ENCODE data around the gene SUPT3H.
A peak's percentile ranks its signal among the peaks of the same experiment; 100 is the strongest.

The SUPT3H gene

GRCh38 chr6:44808148-44808547 is 569.6 kb downstream of the SUPT3H start:
- no peak overlapping the region for H3K4me3 ChIP-seq (ENCODE audit: low read depth, low read length)
- TF ChIP-seq, protein P1, sequence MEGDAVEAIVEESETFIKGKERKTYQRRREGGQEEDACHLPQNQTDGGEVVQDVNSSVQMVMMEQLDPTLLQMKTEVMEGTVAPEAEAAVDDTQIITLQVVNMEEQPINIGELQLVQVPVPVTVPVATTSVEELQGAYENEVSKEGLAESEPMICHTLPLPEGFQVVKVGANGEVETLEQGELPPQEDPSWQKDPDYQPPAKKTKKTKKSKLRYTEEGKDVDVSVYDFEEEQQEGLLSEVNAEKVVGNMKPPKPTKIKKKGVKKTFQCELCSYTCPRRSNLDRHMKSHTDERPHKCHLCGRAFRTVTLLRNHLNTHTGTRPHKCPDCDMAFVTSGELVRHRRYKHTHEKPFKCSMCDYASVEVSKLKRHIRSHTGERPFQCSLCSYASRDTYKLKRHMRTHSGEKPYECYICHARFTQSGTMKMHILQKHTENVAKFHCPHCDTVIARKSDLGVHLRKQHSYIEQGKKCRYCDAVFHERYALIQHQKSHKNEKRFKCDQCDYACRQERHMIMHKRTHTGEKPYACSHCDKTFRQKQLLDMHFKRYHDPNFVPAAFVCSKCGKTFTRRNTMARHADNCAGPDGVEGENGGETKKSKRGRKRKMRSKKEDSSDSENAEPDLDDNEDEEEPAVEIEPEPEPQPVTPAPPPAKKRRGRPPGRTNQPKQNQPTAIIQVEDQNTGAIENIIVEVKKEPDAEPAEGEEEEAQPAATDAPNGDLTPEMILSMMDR (IDR thresholded peaks at IDR 0.05; ENCODE audit: control insufficient read depth, extremely low read depth, insufficient read depth), result no peak
- DNase-seq (ENCODE audit: low read depth), result no peak

- TF ChIP-seq, protein P1 (IDR thresholded peaks at IDR 0.05; ENCODE audit: control insufficient read depth, extremely low read depth, insufficient read depth), result no peak
- DNase-seq (ENCODE audit: low read depth), result peak; percentile 50
- H3K4me3 ChIP-seq (ENCODE audit: low read depth, low read length), result no peak overlapping the region
Measured at GRCh38 chr6:44806656-44807055, 571.1 kb downstream of the SUPT3H start.

DNA sequence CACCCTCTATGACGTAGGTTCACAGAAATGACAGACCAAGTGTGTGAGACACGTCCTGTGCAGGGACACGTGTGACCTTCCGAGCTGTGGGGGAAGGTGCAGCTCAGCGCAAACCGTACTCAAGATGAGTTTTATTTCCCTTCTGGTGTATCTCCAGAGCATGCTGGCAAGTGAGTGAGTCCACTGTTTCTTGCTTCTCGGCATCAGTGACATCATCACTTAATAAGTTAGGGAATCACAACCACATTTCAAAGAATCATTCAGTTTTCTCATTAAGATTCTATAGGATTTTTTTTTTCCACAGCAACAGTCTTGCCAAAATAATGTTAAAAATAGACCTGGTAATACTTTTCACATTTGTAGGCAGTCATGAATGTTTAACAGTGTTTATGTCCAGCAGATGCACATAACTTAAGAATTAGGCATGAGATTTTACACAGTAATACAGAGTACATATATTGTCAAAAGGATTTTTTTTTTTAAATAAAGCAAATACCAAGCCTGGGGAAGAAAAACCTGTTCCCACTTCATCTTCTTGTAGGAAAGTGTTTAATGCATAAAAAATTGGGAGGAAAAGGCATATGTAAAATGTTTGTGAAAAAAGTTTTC is 572.4 kb downstream of the SUPT3H start:
- TF ChIP-seq, protein P1 (IDR thresholded peaks at IDR 0.05; ENCODE audit: control insufficient read depth, extremely low read depth, insufficient read depth), result no peak
- no peak overlapping the region for H3K4me3 ChIP-seq (ENCODE audit: low read depth, low read length)
- no peak for DNase-seq (ENCODE audit: low read depth)

DNA sequence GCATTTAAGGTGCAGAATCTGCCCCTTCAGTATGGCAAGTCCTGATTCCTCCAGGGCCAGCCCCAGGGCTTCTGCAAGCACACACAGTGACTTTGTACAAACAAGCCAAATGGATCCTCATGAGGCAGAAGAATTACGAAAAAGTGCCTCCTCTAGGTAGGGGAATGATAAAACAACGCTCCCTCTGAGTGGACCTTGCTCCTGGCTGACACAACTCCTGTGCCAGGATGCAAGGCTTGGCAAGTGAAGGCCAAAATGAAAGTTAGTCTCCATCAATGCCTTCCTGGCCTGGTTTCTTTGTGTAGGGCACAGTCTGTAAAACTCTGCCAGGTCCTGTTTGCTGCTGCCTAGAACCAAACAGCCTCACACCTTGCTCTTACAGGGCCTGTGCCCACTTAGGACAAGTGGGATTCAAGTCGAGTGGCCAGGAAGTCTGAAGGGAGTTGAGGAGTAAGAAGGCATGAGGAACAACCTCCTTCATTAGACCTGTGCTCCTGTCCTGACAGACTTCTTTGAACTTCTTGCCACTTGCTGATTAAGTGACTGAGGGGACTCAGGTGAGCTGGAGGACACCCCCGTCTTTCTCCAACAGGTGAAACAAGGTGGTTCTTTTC is 573.1 kb downstream of the SUPT3H start:
- no peak for DNase-seq (ENCODE audit: low read depth)
- TF ChIP-seq, protein P1 (IDR thresholded peaks at IDR 0.05; ENCODE audit: control insufficient read depth, extremely low read depth, insufficient read depth), result no peak
- no peak overlapping the region for H3K4me3 ChIP-seq (ENCODE audit: low read depth, low read length)

GRCh38 chr6:44804016-44804415 is 573.7 kb downstream of the SUPT3H start:
- DNase-seq (ENCODE audit: low read depth), result no peak
- no peak overlapping the region for H3K4me3 ChIP-seq (ENCODE audit: low read depth, low read length)
- TF ChIP-seq, protein P1 (IDR thresholded peaks at IDR 0.05; ENCODE audit: control insufficient read depth, extremely low read depth, insufficient read depth), result no peak

- 0 out of 2 replicates have a peak overlapping the region, but pooled peaks have one; percentile 36 for H3K4me3 ChIP-seq (ENCODE audit: low read depth, low read length)
- no peak for DNase-seq (ENCODE audit: low read depth)
- TF ChIP-seq, protein P1 (IDR thresholded peaks at IDR 0.05; ENCODE audit: control insufficient read depth, extremely low read depth, insufficient read depth), result no peak
Measured at GRCh38 chr6:44800784-44801592, 576.7 kb downstream of the SUPT3H start.
